ENCODE data around the gene DDA1.

The DDA1 gene

DNA sequence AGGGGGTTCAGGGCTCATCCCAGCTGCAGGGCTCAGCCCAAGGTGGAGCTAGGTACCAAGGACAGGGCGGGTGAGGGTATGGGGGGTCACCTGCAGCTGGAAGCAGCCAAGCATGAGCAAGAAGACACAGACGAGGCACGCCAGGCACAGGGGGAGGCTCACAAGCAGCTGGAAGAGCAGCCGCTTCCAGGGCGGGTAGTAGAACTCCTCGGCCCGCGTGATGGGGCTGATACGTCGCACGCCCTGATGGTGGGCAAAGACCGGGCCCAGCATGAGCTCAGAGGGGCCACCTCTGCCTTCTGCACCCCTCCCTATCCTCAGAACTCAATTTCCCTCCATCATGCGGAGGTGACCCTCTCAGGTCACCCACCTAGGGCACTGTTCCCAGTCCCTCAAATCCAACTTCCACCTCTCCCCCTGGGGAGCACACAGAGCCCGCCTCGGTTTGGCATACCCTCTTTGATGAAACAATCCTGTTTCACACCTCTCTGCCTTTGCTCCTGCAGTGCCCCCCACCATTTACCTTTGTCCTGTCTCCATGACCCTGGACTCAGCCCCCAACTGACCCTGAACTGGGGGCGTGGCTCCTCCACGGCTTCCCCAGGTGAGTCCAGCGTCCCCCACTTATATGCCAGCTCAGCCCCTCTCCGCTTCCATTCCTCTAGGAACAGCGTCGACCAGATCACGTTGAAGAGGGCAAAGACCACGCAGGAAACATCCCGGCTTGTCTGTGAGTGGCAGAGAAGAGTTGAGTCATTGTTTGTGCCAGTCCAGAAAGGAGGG is 21.1 kb downstream of the DDA1 start:
- no peak for DNase-seq

DNA sequence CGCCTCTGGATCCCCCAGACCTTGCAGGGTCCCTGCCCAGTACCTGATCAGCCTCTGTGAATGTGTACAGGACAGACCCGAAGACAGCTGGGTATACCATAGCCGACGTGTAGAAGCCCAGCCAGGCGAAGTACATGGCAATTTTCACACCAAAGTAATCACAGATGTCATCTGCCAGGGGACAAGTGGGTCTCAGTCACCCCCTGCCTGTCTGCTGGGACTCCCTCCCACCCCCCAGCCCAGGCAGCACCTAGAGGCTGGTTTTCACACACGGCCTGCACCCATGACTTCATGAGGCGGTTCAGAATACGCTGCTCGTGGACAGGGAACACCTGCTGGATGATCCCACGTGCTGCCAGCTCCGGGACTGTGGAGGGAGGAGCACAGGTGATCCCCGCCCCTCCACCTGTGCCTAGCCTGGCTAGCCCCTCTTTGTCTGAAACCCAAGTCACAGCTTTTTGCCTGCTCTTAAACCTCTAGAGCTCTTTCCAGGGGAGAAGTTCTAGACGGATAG is 21.7 kb downstream of the DDA1 start:
- DNase-seq = no peak

DNA sequence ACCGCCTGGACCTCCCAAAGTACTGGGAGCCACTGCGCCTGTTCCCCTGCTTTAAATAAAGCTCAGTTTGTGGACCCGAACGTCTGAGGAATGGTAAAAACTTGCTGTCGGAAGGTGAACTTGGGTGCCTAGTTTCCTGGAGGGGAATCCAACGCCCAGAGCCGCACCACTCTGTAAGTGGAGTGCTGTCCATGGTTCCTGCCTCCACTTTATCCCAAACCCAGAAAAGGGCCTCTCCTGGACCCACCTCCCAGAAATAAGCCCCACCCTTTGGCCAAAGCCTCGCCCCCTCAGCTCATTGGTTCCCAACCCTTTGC is 23.0 kb downstream of the DDA1 start:
- DNase-seq = no peak

DNA sequence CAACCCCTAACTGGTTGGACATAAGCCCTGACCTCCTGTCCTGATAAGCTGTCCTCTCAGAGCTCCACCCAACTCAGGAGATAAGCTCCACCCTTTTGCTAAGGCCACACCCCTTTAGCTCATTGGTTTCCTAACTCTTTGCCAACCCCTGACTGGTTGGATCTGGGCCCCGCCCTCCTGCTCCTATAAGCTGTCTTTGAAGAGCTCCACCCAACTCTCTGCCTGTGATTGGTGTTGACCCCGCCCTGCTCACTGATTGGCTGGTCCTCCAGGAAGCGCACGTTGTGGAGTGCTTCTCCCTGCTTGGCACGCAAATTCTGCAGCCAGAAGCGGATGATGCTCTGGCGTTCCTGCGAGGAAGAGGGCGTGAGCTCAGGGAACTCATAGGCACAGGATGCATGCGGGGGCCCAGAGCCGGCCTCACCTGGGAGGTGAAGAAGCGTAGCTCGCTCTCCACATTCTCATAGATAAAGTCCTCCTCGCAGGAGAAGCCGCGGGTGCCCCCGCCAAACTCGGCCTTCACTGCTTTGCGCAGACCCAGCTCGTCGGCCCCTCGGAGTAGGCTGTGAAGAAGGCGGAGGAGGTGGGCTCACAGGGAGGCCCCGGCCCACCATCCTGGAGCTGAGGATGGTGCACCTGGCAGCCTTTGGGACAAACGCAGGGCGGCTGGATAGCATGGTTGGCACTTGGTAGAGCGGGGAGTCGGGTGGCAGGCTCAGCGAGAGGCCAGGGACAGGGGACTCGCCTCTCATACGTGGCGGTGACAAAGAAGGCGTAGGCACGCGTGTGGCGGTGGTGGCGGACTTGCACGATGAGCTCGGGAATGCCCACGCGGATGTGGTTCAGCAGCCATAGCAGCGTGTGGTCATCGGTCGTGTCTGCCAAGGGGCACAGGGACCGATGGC is 23.6 kb downstream of the DDA1 start:
- DNase-seq = no peak

DNA sequence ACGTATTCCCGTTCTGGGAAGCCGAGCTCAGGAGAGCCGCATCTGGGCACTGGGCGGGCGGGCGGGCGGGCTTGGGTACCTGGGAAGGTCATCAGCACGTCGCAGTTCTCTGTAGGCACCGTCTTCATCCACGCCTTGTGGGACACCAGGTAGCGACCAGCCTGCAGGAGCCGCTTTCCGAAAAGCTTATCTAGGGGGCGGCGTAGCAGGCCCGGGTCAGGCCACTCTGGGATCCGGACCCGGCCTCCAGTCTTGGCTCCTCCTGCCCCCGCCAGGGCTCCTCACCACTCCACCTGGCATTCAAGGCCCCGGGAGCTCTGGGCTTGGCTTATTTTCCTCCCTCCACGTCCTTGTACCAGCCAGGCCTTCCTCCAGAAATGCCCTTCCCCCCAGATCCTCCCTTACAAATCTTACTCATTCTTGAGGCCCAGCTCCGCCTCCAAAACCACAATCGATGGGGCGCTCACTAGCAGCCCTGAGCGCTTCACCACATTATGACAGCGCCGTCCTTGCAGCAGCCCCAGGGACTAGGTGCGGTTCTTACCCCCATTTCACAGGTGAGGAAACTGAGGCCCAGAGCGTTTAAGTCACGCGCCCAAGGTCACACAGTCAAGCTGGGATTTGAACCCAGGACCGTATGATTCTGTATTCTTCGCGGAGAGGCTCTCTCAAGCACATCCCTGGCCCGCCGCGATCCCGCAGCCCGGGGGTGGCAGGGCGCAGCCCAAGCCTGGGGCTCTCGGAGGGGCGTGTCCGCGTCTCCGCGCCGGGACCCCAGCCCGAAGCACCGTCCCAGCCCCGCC is 24.4 kb downstream of the DDA1 start:
- peak; percentile 85 for DNase-seq

DNA sequence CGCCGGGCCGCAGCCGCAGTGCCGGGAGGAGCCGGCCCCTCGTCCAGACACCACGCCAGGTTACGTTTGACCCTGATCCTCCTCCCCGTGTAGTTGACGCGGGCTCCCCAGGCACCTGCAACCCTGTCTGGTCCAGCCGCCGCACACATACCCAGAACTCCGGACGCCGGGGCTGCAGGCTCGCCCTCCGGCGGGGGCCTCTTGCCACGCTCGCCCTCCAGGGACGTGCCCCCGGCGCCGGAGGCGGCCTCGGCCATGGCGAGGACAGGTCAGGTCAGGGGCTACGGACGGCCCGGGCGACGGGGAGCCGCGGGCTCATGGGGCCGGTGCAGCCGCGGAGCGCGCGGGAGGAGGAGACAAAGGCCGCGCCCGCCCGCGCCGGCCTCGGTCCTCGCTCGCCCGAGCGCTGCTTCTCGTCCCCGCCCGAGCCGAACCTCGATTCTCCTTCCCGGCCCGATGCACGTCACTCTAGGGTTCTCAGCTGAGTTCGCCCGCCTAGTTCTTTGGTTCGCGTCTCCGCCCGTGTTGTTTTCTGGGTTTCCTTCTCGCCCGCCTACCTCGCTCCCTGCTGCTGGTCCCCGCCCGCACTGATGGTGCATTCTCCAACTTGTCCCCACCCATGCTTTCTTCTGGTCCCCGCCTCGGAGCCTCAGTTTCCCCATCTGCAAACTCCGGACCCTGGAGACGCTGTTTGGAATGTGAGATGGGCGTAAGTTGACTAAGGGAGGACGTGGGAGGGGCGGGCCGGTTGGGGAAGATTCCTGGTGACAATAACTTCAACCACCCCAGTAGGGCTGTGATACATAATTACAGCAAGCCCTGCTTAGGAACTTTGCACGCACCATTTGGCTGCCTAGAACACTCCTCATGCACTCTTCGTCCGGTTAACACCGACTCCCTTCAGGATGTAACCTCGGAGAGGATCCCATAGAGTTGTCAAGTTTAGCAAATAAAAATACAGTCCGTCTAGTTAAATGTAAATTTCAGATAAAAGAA is 25.3 kb downstream of the DDA1 start, which contains the start of gene ANO8:
TSS of gene ANO8 (minus strand) at position 442 of the 996 bp plus-strand sequence. CDS start at position 257, 185 bp downstream.
- peak; percentile 99 for DNase-seq

DNA sequence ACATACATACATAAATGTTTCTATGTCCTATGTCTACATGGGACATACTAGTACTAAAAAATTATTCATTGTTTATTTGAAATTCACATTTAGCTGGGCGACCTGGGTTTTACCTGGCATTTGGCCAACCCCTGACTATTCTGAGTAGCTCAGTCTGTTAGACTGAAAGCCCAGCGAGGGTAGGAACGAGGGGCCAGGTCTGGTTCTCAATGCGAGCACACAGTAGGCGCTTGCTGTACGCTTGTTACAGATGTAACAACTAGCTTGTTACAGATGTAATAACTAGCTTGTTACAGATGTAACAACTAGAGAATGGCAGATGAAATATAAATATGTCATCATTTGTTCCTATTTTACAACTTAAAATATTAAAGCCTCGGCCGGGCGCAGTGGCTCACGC is 26.2 kb downstream of the DDA1 start:
- DNase-seq = no peak

DNA sequence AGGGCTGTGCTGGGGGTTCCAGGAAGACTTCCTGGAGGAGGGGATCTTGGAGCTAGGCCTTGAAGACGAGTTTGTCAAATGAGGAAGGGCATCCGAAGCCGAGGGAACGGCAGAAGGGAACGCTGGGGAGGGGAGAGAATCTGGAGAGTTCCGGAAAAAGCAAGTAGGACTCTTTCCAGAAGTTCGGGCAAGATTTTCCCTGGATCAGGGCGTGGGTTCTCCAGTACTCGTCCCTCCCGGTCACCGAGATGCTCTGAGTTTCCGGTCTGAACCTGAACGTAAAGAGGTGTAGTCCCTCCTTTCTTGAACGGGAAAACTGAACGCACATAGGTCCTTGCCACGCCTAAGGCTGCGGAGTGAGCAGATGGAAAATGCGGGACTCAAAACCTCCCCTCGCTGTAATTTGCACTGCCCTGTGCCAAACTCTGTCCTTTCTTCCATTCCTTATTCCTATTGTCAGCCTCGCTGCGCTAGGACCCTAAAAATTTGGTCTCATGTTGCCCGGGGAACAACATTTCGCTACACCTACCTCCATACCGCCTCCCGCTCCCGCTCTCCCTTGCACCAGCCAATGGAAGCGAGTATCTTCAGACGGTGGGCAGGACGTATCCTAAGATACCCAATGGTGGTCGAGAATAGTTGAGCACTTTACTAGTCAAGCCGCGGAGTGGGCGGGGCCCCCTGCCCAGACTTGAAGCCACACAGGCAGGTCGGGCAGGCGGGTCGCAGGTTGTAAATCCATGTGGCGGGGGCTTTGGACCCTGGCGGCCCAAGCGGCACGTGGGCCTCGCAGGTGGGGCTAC is 27.7 kb downstream of the DDA1 start, which contains the start of gene GTPBP3:
TSS of gene GTPBP3 (plus strand) at position 682 of the 803 bp plus-strand sequence. CDS start at position 741, 59 bp downstream.
- peak; percentile 99 for DNase-seq

DNA sequence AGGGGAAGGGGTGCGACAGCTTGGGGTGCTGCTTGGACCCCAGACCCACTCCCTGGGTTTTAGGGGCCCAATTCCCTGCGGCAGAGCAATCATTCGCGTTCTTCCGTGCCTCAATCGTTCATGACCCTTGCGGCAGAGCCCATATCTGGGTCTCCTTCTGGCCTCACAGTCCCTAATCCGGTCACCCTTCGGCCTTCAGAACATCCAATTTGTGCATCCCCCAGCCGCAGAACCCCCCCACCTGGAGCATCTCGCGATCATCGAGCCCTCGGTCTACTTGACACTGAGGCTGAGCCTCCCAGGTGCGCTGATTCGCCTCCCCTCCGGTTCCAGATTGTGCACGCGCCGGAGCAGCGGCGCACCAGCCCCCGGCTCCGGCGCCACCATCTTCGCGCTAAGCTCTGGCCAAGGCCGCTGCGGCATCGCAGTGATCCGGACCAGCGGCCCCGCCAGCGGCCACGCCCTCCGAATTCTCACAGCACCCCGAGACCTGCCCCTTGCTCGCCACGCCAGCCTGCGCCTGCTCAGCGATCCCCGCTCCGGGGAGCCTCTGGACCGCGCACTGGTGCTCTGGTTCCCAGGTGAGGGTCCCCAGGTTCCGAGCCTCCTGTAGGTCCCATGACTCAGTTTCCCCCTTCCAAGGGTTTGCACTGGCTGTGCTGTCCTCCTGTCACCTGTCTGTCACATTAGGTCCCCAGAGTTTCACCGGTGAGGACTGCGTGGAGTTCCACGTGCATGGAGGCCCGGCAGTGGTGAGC is 28.5 kb downstream of the DDA1 start:
- DNase-seq = no peak

DNA sequence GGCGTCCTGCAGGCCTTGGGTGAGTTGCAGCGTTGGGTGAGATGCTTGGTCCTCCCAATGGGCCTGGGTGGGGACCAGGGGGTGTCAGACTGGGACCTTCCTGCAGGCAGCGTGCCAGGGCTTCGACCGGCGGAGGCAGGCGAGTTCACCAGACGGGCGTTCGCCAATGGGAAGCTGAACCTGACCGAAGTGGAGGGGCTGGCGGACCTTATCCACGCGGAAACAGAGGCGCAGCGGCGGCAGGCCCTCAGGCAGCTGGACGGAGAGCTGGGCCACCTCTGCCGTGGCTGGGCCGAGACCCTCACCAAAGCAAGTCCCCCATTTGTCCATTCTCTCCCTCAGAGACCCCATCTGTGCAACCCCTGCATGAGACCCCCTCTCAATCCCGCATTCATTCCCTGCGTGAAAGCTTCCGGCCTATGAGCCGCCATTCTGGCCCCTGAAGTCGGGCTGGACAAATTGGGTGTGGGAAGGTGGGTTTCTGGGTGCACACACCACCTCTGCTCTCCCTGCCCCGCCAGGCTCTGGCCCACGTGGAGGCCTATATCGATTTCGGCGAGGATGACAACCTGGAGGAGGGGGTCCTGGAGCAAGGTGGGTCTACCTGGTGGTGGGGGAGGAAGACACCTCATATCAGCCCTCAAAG is 29.2 kb downstream of the DDA1 start:
- DNase-seq = no peak

DNA sequence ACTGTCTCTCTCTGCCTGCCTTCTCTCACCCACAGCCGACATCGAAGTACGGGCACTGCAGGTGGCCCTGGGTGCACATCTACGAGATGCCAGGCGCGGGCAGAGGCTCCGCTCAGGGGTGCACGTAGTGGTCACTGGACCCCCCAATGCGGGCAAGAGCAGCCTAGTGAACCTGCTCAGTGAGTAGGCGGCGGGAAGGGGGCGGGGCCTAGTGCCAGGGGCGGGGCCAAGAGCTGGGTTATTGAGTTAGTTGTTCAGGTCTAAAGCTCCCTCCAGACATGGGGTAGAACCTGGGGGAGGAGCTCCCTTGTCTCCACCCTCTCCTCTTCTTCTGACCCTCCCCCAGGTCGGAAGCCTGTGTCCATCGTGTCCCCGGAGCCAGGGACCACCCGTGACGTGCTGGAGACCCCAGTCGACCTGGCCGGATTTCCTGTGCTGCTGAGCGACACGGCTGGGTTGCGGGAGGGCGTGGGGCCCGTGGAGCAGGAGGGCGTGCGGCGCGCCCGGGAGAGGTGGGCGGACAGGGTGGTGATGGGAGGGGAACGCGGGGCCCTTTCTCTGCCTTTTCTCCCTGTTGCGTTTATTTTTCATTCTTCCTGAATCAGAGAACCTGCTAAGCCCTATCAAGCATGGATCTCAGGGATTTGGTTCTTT is 29.9 kb downstream of the DDA1 start:
- DNase-seq = no peak

DNA sequence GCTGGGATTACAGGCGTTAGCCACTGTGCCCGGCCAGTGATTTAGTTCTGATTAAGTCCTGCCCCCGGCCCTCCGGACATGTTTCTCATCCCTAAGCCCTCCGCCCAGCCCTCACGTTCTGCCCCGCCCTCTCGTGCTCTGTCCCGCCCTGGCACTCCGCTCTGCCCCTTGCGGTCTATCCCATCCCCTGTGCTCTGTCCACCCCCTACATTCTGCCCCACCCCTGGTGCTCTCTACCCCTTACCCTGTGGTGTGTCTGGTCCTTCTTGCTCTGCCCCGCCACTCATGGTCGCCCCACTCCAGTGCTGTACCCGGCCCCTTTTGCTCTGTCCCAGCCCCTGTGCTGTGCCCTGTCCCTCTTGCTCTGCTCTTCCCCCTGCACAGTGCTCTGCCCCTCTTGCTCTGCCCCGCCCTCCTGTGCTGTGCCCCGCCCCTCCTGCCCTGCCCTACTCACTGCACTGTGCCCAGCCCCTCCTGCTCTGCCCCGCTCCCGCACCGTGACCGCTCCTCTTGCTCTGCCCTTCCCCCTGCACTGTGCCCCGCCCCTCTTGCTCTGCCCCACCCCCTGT is 31.0 kb downstream of the DDA1 start:
- DNase-seq = no peak

DNA sequence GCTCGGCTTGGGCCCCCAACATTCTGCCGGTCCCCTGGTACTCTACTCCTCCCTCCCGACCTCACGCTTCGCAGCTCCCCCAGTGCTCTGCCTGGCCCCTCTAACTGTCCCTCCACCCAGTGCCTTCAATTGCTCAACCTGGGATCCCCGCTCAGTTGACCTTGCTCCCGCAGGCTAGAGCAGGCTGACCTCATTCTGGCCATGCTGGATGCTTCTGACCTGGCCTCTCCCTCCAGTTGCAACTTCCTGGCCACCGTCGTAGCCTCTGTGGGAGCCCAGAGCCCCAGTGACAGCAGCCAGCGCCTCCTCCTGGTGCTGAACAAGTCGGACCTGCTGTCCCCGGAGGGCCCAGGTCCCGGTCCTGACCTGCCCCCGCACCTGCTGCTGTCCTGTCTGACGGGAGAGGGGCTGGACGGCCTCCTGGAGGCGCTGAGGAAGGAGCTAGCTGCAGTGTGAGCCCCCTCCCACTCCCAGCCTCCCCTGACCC is 31.6 kb downstream of the DDA1 start:
- no peak for DNase-seq

DNA sequence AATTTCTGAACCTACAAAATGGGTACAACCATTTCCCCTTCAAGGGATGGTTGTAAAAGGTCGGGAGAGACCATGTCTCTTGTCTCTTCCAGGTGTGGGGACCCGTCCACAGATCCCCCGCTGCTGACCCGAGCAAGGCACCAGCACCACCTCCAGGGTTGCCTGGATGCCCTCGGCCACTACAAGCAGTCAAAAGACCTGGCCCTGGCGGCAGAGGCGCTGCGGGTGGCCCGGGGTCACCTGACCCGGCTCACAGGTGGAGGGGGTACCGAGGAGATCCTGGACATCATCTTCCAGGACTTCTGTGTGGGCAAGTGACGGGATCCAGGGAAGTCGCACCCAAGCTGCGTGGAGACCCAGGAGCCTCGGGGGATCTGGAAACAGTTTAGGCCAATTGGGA is 32.0 kb downstream of the DDA1 start:
- no peak for DNase-seq

DNA sequence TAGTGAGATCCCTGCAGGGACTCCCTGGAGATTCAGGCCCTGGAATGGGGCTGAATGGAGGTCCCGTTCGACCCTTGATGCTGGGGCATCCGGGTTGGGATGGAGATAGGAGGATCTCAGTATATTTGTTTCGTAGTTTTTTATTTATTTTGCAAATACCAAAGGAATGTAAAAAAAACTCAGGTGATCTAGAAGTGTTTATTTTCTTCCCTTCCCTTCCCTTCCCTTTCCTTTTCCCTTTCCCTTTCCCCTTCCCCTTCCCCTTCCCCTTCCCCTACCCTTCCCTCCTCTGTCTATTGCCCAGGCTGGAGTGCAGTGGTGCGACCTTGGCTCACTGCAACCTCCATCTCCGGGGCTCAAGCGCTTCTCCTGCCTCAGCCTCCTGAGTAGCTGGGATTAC is 32.5 kb downstream of the DDA1 start:
- DNase-seq = no peak

DNA sequence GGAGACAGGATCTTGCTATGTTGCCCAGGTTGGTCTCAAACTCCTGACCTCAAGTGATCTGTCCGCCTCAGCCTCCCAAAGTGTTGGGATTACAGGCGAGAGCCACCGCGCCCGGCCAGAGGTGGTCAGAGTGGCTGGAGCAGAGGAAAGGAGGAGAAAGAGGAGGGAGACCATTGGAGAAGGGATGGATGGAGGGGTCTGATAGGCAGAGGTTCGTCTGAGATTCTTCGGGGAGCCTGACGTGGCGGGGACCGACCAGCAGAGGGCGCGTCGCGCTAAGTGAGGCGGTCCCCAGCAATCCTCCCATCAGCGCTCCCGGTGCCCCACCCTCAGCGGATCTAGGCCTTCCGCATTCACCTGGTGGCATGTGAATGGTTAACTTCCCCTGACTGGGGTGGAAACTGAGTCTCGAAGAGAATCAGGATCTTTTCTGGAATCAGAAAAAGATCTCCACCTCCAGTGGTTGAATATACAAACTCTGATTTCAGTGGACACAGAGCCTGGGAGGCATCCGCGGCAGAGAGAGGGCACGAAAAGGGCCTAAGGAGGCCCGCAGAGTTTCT is 36.8 kb downstream of the DDA1 start:
- DNase-seq = peak; percentile 66

DNA sequence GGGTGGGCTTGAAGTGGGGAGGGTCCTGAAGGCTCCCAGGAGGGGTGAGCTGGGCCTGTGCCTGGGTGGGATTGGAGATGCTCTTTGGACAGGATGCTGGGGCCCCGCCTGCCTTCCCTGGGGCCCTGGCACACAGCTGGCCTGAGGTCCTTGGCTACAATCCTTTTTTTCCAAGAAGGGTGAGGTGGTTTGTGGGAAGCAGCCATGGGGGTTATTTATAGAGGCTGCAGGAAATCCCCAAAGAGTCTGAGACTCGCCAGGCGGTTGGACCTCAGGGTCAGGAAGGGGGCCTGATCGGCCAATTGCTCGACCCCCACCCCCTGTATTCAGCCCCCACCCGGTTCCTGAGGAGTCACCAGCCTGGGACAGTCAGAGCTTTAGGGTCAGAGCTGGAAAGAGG is 38.0 kb downstream of the DDA1 start:
- DNase-seq = no peak

DNA sequence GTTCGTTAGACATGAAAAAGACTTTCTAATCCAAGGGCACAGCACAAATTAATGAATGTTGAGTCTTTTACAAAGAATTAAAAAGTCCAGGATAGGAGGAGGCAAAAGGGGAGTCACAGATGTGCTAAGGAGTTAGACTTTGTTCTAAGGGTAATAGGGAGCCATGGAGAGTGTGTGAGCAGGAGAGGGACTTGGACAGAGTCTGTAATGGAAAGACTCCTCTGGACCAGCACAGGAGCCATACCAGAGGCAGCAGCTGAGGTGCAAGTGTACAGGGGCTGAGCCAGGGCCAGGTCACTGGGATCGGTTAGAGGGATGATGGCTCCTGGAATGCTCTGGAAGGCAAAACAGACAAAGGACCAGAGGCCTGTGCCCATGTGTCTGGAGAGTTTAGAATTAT is 38.5 kb downstream of the DDA1 start:
- DNase-seq = no peak

Measured in CD4-positive, alpha-beta T cell treated with Interleukin-4 for 4 hours (primary cell).